GM12864 (cell line): ENCODE results near the gene DENND1A.

Experiments used
- DNase-seq: peaks from one replicate; pipeline ENCODE4 v3.0.0-alpha.2; 2011; ENCODE audit warnings: low read depth
- H3K4me3 ChIP-seq: 2 replicates; pipeline ENCODE4 v1.5.1; 2011; ENCODE audit warnings: mild to moderate bottlenecking, low read depth, low read length, control low read depth
- TF ChIP-seq, protein P1 (sequence below): IDR thresholded peaks from 2 replicates; pipeline ENCODE4 v1.5.1; 2011; ENCODE audit warnings: low read depth, mild to moderate bottlenecking, moderate library complexity, low read length, control low read depth, inconsistent platforms; ENCODE audit errors: missing control alignments

Gene DENND1A

DNA sequence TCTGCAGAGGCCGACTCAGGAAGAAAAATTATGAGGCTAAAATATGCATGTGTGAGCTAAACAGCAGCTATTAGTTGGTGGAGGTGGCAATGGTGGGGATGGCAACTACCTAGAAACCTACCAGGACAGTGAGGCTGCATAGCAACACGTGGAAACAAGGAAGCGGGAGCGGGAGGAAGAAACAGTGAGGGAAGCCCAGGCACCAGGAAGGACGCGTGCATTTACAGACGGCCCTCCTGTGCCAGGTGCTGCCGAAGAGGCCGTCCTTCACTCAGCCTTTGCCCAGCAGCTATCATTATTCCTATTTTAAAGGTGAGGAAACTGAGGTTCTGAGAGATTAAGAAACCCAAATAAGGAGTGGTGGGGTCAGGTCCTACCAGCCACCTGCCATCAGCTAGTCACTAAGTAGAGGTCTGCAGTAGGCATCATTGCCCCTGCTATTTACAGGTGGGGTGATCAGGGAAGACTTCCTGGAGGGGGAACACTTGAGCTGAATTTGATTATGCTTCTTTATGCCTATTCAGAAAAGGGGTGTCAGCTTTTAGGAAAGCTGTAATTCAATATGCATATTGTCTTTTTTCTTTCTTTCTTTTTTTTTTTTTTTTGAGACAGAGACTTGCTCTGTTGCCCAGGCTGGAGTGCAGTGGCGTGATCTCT is 448.6 kb downstream of the DENND1A start:
- TF ChIP-seq, protein P1, sequence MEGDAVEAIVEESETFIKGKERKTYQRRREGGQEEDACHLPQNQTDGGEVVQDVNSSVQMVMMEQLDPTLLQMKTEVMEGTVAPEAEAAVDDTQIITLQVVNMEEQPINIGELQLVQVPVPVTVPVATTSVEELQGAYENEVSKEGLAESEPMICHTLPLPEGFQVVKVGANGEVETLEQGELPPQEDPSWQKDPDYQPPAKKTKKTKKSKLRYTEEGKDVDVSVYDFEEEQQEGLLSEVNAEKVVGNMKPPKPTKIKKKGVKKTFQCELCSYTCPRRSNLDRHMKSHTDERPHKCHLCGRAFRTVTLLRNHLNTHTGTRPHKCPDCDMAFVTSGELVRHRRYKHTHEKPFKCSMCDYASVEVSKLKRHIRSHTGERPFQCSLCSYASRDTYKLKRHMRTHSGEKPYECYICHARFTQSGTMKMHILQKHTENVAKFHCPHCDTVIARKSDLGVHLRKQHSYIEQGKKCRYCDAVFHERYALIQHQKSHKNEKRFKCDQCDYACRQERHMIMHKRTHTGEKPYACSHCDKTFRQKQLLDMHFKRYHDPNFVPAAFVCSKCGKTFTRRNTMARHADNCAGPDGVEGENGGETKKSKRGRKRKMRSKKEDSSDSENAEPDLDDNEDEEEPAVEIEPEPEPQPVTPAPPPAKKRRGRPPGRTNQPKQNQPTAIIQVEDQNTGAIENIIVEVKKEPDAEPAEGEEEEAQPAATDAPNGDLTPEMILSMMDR: no peak
- no peak for DNase-seq

DNA sequence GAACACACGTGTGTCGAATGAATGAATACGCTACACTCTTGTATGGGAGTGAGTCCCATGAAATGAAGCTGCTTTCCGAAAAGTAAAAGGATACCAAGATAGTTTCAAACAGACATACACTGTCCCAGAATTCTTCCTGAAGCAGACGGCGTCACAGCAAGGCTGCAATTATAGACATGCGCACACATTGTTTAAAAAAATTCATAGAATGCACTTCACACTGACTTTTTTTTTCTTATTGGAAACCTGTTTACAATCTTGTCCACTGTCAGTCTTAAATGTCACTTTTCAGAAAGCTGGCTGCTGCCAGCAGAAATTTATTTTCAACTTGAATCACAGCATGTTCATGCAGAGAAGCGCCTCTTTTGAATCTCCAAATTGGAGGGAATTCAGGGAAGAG is 449.1 kb downstream of the DENND1A start:
- no peak for DNase-seq
- H3K4me3 ChIP-seq: no peak overlapping the region
- TF ChIP-seq, protein P1: no peak

More for the DNA sequence above, 448.6 kb downstream of the DENND1A start:
- no peak overlapping the region for H3K4me3 ChIP-seq

DNA sequence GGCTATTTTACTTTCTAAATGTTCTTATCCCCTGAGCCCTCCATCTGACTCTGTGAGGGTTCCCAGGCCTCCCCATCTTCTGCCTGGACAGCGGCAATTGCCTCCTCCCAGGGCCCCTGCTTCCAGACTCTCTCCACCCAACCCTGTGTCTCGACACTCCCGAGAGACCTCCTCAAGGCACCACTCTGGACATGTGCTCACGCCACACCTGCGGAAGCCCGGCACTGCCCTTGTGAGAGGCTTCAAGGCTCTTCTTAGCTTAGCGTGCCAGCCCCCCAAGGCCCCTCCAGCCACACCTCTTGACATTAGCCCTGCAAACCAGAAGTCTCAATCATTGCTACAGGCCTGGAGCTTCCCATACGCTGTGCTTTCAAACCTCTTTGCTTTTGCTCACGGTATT is 449.8 kb downstream of the DENND1A start:
- TF ChIP-seq, protein P1: no peak
- H3K4me3 ChIP-seq: no peak overlapping the region
- no peak for DNase-seq

DNA sequence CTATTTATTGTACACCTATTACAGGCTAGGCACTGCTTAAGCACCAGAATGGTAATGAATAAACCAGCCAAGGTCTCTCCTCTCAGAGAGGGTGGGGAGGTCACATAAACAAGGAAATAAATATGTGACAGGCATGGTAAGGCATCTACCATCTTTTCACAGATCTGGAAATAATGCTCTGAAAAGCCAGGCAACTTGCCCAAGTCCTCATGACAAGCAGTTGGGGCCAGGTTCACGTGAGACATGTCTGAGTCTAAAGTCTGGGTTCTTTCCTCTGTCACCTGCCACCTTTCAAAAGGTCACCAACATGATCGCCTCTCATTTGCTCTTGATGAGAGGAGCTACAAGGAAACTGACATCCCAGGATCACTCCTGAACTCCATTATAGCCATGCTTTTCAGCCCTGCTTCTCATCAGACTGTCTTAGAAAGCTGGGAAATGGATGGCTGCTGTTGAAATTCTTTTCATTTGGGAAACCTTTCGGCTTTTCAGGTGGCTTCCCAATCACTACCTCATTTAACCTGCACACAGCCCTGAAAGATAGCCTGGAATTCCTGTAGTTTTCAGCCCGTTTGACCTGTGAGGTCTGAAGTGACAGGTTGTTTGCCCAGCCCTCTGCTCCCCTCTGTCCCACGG is 450.8 kb downstream of the DENND1A start:
- no peak for DNase-seq
- TF ChIP-seq, protein P1: no peak

DNA sequence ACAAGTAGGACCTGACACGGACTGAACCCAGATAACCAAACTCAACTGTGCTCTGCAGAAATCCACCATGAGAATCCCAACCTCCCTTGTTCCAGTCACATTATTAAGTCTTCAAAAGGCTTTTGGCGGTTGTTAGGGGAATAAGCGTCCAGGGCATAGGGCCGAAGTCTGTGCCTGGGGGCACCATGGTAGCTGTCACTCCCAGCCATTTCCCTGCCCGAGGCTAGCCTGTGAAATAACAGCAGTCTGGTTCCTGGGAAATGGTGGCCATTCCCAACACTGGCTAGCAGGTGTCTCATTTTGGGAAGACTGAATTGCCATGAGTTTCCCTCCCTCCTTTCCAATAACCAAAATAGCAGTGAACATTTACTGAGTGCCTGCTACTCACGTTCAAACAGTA is 451.8 kb downstream of the DENND1A start:
- TF ChIP-seq, protein P1: no peak
- no peak overlapping the region for H3K4me3 ChIP-seq
- no peak for DNase-seq

More for the DNA sequence above, 450.8 kb downstream of the DENND1A start:
- no peak overlapping the region for H3K4me3 ChIP-seq

DNA sequence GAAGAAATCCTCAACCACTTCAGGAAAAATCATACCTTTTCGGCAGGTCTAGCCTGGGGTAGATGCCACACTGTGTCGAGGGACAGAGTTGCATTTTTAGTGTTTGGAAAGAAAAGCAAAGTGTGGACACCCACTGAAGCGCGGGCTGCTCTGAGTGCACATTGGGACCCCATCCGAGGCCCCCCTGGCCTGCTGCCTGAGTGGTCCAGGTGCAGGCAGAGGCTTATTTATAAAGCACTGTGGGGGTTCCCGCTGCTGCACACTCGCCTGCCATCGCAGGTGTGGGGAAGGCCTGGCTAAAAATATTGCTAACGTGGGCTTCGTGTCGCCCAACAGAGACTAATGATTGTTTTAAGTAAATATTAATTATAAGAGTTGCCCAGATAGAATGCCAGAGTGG is 454.5 kb downstream of the DENND1A start:
- H3K4me3 ChIP-seq: no peak overlapping the region
- DNase-seq: no peak
- TF ChIP-seq, protein P1: no peak
